HG03565 (cell line): ENCODE measurements around the gene FOLR3.
"Not testable (repeated sequence)": the region's sequence is repeated elsewhere in the genome, so short reads cannot be mapped to it uniquely, and the experiment has no call there.

Experiments used
- ATAC-seq: cut with Tn5 transposase; IDR thresholded peaks from one replicate; pipeline ENCODE4 v1.9.1; 2021; ENCODE audit warnings: mild to moderate bottlenecking, moderate library complexity; ENCODE audit not compliant: unreplicated experiment

FOLR3 gene

DNA sequence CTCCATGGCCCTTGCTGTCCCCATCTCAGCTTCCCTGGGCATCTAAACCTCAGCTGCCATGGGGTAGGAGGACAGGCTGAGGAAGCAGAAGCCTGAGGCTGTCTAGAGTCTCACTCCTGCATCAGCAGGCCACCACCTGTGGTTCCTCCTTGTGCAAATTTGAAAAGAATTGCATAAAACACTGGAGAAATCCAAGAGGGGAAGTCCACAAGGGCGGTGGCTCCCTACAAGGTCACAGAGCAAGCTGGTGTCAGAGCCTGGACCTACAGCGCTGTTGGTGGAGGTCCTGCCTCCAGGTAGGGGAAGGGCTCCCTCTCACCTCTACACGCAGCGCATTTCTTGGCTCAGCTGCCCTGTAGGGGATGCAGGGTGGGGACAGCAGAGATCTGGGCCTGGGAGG, at the start of gene FOLR3:
Gene FOLR3 (plus strand): TSS at position 253 of the 400 bp plus-strand sequence. CDS start 228 bp downstream, outside the sequence.
- not testable (repeated sequence) for ATAC-seq

- ATAC-seq, result no peak
These were observed 47.3 kb upstream of the FOLR3 start for GRCh38 chr11:72088076-72088808.

DNA sequence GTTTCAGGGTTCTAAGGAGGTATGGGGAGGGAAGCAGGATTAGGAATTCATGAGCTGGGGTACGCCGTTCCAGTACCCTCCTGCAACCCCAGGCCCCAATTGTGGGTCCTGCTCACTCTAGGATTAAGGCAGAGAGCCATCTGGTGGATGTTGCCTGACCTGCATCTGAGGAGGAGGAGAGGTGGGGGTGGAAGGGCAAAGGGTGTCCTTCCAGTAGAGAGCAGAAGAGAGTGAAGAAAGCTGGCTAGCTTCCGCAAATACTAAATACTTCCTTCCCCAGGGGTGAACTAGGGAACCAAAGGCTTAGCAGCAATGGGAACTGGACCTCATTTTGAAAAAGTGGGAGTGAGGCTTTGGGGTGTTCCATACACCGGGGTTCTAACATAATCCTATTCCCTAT, 44.2 kb upstream of the FOLR3 start:
- peak; percentile 46 for ATAC-seq

DNA sequence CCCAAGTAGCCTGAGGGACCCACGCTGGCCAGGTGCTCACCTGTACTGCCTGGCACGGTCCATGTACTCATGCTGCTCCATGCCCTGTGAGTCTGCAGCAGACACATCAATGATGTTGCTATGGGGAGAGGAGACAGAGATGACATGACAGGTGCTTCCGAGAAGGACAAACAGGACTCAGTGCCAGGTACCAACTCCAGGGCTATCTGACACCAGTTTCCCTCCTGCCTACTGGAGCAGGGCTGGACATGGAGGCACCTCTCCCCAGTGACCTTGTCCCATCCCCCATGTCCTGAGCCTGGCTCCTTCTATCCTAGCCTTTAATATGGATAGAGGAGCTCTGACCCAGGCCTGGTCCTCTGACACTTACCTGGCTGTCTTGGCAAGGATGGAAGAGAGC, 36.8 kb upstream of the FOLR3 start:
- no peak for ATAC-seq

GRCh38 chr11:72100009-72100408, 35.5 kb upstream of the FOLR3 start:
- no peak for ATAC-seq

GRCh38 chr11:72100462-72100861, 35.1 kb upstream of the FOLR3 start:
- ATAC-seq, result no peak

DNA sequence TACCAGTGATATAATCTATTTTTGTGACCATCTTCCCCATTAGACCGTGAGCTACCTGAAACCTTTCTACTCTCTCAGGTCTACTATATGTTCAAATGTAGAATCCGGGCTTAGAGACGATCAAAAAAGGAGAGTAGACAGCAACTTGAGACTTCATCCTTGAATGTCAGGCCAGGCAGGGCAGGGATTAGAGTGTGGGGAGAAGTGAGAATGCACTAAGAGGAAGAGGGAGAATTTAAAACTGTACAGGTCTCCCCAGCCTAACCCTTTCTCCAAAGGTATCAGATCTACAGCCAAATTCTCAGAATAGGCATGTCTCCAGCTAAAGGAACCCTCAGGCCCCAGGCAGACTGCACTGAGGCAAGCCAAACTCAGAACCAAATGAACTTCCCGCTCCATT, 33.4 kb upstream of the FOLR3 start:
- no peak for ATAC-seq

DNA sequence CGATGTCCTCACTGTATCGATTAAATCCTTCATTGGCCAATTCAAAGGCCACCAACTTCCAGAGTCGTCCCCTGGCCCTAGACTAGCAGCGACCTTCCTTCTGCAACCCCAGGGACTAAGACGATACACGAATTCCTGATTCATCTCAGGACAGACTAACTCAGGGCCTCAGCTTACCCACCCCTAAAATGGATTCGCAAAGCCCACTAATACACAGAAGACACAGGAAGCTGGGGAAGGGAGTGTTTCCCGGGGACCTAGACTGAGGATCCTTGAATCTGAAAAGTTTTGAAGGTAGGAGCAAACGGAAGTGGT, 32.9 kb upstream of the FOLR3 start:
- ATAC-seq, result peak; percentile 2

GRCh38 chr11:72102946-72103753, 32.4 kb upstream of the FOLR3 start, which contains the start of gene LAMTOR1:
Gene LAMTOR1, minus strand, starts transcription at chr11:72103297. Its CDS starts 73 bp downstream, at chr11:72103224.
- peak; percentile 91 for ATAC-seq

DNA sequence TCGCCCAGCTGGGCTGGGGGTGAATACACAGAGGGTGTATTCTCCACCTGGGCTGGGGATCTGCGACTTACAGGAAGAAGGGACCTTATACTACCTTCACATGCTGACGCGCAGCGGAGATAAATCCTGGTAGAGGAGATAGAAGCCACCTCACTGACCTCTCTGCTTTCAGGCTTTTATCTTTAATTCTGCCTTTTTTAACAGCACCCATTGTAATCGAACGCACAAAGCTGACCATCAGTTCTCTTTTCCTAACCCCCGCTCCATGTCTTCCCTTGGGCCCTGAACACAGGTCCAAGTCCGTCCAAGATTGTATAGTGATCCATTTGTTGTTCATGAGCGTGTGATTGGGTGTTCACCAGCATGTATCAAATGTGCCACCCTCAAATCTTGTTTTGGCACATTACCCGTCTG, 31.8 kb upstream of the FOLR3 start:
- no peak for ATAC-seq

- ATAC-seq, result no peak
These were observed 29.6 kb upstream of the FOLR3 start, which contains the start of gene TOMT for GRCh38 chr11:72105888-72106287. Gene TOMT, plus strand, starts transcription at chr11:72105924. Its CDS starts 28 bp downstream, at chr11:72105952.

DNA sequence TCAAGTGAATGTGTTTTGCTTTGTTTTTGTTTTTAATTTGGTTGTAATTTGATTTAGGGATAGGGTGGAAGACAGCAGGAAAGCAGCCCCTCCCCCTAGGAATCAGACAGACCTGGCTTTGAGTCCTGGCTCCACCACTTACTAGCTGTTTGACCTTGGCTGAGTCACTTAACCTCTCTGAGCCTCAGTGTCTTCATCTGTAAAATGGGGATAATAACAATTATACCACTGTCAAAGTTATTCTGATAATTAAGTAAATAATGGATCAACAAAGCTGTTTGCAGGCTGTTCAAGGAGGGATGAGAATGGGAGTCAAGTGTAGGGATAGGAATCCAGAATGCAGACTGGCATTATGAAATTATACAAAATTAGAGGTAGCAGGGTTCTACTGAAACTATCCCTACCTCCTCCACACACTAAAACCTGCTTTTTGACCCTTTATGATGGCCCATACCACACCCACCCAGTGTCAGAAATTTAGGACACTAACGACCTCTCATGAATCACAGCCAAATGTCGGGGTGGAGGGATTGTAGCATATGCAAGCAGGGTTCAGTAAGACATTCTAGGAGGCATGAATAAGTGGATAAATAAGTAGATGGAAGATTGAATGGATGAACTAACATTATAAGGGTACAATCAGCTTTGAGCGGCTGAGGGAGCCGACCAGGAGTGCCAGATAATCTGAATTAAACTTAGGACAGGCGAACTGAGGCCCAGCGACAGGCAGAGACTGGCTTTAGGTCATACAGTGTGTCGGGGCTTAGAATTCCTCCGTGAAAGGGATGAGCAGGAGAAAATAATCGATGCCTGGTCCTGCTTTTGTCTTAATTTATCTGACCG, 24.0 kb upstream of the FOLR3 start:
- no peak for ATAC-seq

DNA sequence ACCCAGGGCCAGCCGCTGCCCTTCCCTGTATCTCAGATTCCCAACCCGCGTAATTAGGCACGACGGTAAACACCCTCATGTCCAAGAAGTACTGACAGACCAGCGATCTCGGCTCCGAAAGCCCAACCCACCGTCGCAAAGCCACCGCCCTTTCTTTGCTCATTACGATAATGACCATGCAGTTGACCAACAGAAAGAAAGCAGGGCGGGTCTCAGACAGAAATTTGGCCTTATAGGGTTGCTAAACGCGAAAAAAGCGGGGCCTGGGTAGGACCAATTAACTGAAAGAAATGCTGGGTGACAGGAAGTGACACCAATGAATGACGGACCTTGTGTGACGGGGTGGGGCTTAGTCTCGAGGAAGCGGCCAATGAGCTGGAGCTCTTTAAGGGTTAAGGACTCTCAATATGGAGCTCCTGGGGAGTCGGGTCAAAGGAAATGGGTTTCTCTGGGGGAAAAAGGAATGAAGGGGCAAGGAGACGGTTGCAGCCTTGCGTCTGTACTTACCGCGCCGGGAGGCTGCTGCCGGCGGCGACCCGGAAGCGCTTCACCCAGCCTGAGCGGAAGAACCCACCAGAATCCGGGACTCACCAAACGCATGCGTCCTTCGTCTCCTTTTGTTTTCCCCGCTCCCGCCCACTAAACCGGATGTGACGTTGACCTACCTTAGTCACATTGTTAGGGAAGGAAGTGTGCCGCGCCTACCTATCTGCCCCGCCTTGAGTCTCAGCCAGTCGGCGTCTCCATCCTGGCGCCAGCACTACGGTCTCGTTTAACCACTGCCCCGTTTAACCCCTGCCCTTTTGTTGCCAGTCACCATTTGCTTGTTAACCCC, 23.2 kb upstream of the FOLR3 start, which contains the start of gene ANAPC15:
Gene ANAPC15 (minus strand): TSS at position 553 of the 835 bp plus-strand sequence. CDS start 1,419 bp downstream, outside the sequence.
- peak; percentile 79 for ATAC-seq

DNA sequence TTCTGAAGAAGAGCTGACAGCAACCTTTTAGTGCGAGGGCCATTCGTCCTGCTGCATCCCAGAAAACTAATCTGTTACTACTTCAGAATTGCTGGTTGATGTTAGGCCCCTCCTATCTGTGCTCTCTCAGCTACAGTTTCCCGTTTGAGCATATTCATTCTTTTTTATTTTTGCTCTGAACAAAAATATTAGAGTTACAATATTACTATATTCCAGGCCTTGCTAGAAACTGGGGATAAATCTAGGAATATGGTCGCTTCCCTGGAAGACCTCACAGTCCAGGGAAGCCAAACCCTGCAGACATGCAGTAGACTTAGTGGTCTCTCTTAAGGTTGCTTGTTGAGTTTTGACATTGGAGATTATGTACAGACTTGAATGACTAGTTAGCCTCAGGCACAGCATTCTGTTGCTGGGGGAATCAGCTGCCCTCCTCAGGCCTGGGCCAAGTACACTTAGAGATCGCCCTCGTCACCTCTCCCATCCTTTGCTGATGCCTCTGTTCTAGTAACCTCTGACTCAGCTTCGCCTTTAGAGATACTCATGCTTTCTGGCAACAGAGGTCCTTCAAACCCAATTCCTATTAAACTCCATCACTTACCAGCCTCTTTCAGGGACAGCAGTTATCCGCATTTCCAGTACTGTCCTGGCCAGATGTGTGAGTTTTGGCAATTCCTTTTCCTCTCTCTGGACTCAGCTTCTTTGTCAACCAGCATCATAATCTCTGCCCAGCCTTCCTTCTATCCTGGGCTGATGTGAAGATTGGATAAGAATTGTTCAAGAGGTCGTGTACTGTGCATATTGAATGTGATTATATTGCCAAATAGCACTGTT, 22.3 kb upstream of the FOLR3 start:
- ATAC-seq, result no peak

DNA sequence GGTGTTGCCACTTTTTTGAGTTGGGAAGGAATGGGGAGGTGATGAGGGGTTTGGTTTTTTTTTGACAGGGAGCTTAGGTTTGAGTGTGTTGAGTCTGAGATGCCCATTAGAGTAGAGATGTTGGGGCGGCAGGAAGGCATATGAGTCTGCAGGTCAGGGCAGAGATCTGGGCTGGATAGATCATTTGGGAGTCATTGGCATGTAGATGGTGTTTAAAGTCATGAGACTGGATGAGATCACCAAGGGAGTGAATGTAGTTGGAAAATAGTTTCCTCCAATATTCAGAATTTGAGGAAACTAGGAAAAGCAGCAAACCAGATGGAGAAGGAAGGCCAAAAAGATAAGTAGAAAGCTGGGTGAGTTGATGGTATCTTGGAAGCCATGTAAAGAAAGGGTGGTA, 21.0 kb upstream of the FOLR3 start:
- ATAC-seq, result no peak

DNA sequence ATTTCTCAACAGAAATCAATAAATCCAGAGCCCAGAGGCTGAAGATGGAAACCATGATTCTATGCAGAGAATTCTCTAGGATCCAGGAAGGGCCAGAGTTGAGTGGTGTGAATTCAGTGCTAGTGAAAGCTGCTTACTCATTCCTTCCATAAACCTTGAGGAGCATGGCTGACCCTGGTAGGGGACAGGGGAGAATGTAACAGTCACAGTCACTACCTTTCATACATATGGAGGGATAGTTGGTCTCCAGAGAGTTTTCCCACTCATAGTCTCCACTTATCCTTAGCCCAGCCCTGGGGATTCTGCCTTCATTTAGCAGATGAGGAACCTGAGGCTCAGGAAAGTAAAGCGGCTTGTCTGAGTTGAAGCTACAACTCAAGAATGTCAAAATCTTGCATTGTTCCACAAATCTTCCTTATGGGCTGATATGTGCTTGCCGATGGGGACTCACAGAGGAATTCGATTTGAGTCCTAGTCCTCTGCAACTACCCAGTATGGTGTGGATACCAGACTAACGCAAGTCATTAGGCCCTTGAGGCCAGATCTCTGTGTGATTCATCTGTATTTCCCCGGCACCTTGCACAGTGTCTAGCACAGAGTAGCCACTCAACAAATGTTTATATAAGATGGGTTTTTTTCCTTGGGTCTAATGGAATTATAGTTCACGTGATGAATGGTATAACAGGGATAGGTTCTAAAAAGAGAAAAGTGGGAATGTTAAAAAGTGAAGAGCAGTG, 19.3 kb upstream of the FOLR3 start:
- ATAC-seq, result no peak

DNA sequence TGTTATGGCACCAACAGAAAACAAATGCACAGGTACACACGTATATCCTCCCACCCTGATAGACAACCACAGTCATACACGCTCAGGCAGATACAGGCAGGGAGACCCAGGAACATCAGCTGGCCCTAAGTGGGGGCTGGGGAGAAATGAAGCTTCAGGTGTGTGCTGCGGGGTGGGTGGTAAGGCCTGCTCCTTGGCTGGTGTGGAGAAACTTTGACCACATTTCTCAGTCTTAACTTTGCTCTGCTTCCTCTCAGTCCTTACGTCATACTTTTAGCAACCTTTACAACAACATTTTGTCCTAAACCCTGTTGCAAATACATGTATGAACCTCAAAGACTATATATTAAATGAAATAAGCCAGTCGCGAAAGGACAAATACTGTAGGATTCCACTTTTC, 16.3 kb upstream of the FOLR3 start:
- no peak for ATAC-seq

DNA sequence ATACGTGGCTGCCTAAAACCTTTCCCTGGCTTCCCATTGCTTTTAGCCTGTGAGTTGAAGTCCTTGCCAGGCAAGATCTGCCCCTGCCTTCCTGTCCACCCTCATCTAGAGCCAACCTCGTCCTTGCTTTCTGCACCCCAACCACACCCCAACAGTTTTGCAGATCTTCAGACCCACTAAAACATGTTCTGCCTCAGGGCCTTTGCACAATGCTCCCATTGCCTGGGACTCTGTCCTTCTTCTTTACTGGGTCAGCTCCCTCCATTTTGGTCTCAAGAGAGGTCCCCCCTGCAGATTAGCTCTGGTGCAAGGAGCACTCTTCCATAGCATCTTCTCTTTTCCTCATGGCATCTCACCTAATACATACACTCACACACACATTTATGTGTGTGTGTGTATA, 14.6 kb upstream of the FOLR3 start:
- ATAC-seq, result no peak

GRCh38 chr11:72122607-72123006, 12.9 kb upstream of the FOLR3 start:
- no peak for ATAC-seq
